Measurements from ENCODE around the gene NCKAP5.

The NCKAP5 gene

DNA sequence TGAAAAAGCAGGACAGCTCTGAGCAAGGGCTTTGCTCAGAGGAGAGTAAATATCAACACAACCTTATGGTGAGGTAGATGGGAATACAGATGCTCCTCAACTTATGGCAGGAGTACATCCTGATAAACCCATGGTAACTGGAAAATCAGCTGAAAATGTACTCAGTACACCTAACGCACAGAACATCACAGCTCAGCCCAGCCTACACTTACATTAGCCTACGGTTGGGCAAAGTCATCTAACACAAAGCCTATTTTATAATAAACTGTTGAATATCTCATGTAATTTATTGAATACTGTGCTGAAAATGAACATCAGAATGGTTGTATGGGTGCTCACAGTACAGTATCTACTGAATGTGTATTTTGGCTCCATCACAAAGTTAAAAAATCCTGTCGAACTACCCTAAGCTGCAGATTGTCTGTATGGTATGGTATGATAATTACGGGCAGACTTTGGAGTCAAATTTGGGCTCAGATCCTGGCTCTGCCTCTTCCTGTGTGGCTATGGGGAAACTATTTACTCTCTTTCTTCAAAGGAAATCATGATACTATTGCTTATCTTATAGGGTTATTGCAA lies 778.0 kb downstream of the NCKAP5 start:
- H3K27me3 ChIP-seq (ENCODE audit: insufficient read depth, poor library complexity, severe bottlenecking), result no peaks in the 10 kb centered on the region
- H3K27ac ChIP-seq (replicated peaks), result no peak overlapping the region
- TF ChIP-seq GABPA (IDR thresholded peaks at IDR 0.05; ENCODE audit: low read depth) (no peak), SPI1 (IDR thresholded peaks at IDR 0.05; ENCODE audit: borderline replicate concordance, low read depth) (no peak), REST (IDR thresholded peaks at IDR 0.05; ENCODE audit: insufficient replicate concordance, low read depth) (no peak), POLR2AphosphoS5 (IDR thresholded peaks at IDR 0.05; ENCODE audit: low read depth) (no peak), CTCF (IDR thresholded peaks at IDR 0.05; ENCODE audit: insufficient read depth, low read length) (no peak)
- no peak for DNase-seq (ENCODE audit: low read depth in 1 of 2, low spot score in 1 of 2)
- H3K4me3 ChIP-seq (replicated peaks; ENCODE audit: insufficient read depth, low read length), result no peak overlapping the region

GRCh38 chr2:132789066-132789465 lies 779.2 kb downstream of the NCKAP5 start:
- Histone ChIP-seq H3K27me3 (ENCODE audit: insufficient read depth, poor library complexity, severe bottlenecking) (no peaks in the 10 kb centered on the region), H3K4me3 (replicated peaks; ENCODE audit: insufficient read depth, low read length) (no peak overlapping the region), H3K27ac (replicated peaks) (no peak overlapping the region)
- TF ChIP-seq POLR2AphosphoS5 (IDR thresholded peaks at IDR 0.05; ENCODE audit: low read depth) (no peak), GABPA (IDR thresholded peaks at IDR 0.05; ENCODE audit: low read depth) (no peak), CTCF (IDR thresholded peaks at IDR 0.05; ENCODE audit: insufficient read depth, low read length) (no peak), REST (IDR thresholded peaks at IDR 0.05; ENCODE audit: insufficient replicate concordance, low read depth) (no peak), SPI1 (IDR thresholded peaks at IDR 0.05; ENCODE audit: borderline replicate concordance, low read depth) (no peak)
- DNase-seq (ENCODE audit: low read depth in 1 of 2, low spot score in 1 of 2), result no peak

- Histone ChIP-seq H3K27me3 (ENCODE audit: insufficient read depth, poor library complexity, severe bottlenecking) (no peaks in the 10 kb centered on the region), H3K27ac (replicated peaks) (no peak overlapping the region), H3K4me3 (replicated peaks; ENCODE audit: insufficient read depth, low read length) (no peak overlapping the region)
- TF ChIP-seq REST (IDR thresholded peaks at IDR 0.05; ENCODE audit: insufficient replicate concordance, low read depth) (no peak), POLR2AphosphoS5 (IDR thresholded peaks at IDR 0.05; ENCODE audit: low read depth) (no peak), SPI1 (IDR thresholded peaks at IDR 0.05; ENCODE audit: borderline replicate concordance, low read depth) (no peak), GABPA (IDR thresholded peaks at IDR 0.05; ENCODE audit: low read depth) (no peak), CTCF (IDR thresholded peaks at IDR 0.05; ENCODE audit: insufficient read depth, low read length) (no peak)
- DNase-seq (ENCODE audit: low read depth in 1 of 2, low spot score in 1 of 2), result no peak
Measured at GRCh38 chr2:132788310-132788838, 779.9 kb downstream of the NCKAP5 start.

Data from HL-60 (cell line).